ENCODE data around the gene RTL5. TPM values are rescaled to one million over a fixed set of nuclear protein-coding genes. Genes with fewer than 3 reads are reported as not detected.

RTL5 gene
- total RNA-seq, 1 experiment from 2014 or later, result 2.5 TPM

- CTCF ChIA-PET, result no interaction called here
Observed at GRCh38 chrX:72133851-72134546, 2.3 kb upstream of the RTL5 start.

More at GRCh38 chrX:72133851-72134546, 2.3 kb upstream of the RTL5 start:
- ATAC-seq (no peak), DNase-seq (ENCODE audit: low read depth, low spot score) (no peak)
- Histone ChIP-seq H3K27ac (ENCODE audit: low read depth, low read length) (no peak overlapping the region), H3K9me2 (ENCODE audit: insufficient read depth) (no peaks in the 10 kb centered on the region), H4K20me1 (ENCODE audit: insufficient read depth) (no peaks in the 10 kb centered on the region), H3K36me3 (ENCODE audit: control insufficient read depth in 1 of 2, insufficient read depth in 2 of 2, low read length in 2 of 2) (no peaks in the 10 kb centered on the region), H3K27me3 (ENCODE audit: insufficient read depth, low read length) (no peaks in the 10 kb centered on the region), H3K9me3 (ENCODE audit: control insufficient read depth in 1 of 2, insufficient read depth in 1 of 2, low read depth in 1 of 2, low read length in 2 of 2) (no peaks in the 10 kb centered on the region), H3K4me3 (replicated peaks in 1 of 2; ENCODE audit: low read depth in 1 of 2, low read length in 2 of 2) (no peak overlapping the region), H2AFZ (ENCODE audit: low read depth, low read length, poor library complexity, severe bottlenecking) (no peak overlapping the region), H3K4me1 (ENCODE audit: control insufficient read depth in 1 of 2, insufficient read depth in 2 of 2, low read length in 2 of 2) (peaks cover 4 to 11% of the 10 kb centered on the region in 2 experiments; a peak in 3 of 4 replicates), H3K79me2 (ENCODE audit: insufficient read depth, low read length) (no peaks in the 10 kb centered on the region), H3K9ac (ENCODE audit: low read length) (no peak overlapping the region), H3K4me2 (ENCODE audit: low read length) (no peak overlapping the region)
- intact Hi-C loops (cut with micrococcal nuclease), result no loop called here
- RAD21 ChIA-PET (ENCODE audit: low non-redundant PET in 1 of 2, low total read pairs in 2 of 2, uncharacterized antibody in 2 of 2, unreplicated experiment in 2 of 2), result no interaction called here
- POLR2A ChIA-PET, result no interaction called here
- BruUV-seq (replicated peaks), result no TSS peak
- TF ChIP-seq CEBPB (IDR thresholded peaks at IDR 0.05; ENCODE audit: low read depth), result no peak
- no peak for TF ChIP-seq CBX3 (IDR thresholded peaks at IDR 0.05; ENCODE audit: low read depth)
- TF ChIP-seq, protein P1, sequence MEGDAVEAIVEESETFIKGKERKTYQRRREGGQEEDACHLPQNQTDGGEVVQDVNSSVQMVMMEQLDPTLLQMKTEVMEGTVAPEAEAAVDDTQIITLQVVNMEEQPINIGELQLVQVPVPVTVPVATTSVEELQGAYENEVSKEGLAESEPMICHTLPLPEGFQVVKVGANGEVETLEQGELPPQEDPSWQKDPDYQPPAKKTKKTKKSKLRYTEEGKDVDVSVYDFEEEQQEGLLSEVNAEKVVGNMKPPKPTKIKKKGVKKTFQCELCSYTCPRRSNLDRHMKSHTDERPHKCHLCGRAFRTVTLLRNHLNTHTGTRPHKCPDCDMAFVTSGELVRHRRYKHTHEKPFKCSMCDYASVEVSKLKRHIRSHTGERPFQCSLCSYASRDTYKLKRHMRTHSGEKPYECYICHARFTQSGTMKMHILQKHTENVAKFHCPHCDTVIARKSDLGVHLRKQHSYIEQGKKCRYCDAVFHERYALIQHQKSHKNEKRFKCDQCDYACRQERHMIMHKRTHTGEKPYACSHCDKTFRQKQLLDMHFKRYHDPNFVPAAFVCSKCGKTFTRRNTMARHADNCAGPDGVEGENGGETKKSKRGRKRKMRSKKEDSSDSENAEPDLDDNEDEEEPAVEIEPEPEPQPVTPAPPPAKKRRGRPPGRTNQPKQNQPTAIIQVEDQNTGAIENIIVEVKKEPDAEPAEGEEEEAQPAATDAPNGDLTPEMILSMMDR (IDR thresholded peaks at IDR 0.05 in 2 of 3, conservative IDR thresholded peaks at IDR 0.05 in 1 of 3; ENCODE audit: borderline replicate concordance in 1 of 3, insufficient read depth in 1 of 3, low read depth in 2 of 3, low read length in 2 of 3), result no peak
- no peak for TF ChIP-seq ZNF274 (IDR thresholded peaks at IDR 0.05; ENCODE audit: low read depth, low read length)
- TF ChIP-seq ZFX (IDR thresholded peaks at IDR 0.05), result no peak
- TF ChIP-seq, protein P2, sequence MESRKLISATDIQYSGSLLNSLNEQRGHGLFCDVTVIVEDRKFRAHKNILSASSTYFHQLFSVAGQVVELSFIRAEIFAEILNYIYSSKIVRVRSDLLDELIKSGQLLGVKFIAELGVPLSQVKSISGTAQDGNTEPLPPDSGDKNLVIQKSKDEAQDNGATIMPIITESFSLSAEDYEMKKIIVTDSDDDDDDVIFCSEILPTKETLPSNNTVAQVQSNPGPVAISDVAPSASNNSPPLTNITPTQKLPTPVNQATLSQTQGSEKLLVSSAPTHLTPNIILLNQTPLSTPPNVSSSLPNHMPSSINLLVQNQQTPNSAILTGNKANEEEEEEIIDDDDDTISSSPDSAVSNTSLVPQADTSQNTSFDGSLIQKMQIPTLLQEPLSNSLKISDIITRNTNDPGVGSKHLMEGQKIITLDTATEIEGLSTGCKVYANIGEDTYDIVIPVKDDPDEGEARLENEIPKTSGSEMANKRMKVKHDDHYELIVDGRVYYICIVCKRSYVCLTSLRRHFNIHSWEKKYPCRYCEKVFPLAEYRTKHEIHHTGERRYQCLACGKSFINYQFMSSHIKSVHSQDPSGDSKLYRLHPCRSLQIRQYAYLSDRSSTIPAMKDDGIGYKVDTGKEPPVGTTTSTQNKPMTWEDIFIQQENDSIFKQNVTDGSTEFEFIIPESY (IDR thresholded peaks at IDR 0.05; ENCODE audit: extremely low read depth, insufficient replicate concordance, low read length), result no peak
- no peak for TF ChIP-seq JUND (IDR thresholded peaks at IDR 0.05)
- no peak for TF ChIP-seq SP1 (IDR thresholded peaks at IDR 0.05; ENCODE audit: low read depth)
- no peak for TF ChIP-seq POLR2A (IDR thresholded peaks at IDR 0.05; ENCODE audit: borderline replicate concordance, extremely low read depth, insufficient read depth, insufficient read length)
- no peak for TF ChIP-seq YY1 (IDR thresholded peaks at IDR 0.05; ENCODE audit: extremely low read depth, insufficient replicate concordance, low read depth, low read length)
- TF ChIP-seq ELF1 (IDR thresholded peaks at IDR 0.05; ENCODE audit: borderline replicate concordance, low read depth), result no peak
- no peak for TF ChIP-seq EGR1 (IDR thresholded peaks at IDR 0.05; ENCODE audit: low read depth)
- no peak for TF ChIP-seq RAD21 (IDR thresholded peaks at IDR 0.05; ENCODE audit: low read depth)
- TF ChIP-seq, protein P3, sequence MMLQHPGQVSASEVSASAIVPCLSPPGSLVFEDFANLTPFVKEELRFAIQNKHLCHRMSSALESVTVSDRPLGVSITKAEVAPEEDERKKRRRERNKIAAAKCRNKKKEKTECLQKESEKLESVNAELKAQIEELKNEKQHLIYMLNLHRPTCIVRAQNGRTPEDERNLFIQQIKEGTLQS (IDR thresholded peaks at IDR 0.05), result no peak
- no peak for TF ChIP-seq POLR2AphosphoS5 (IDR thresholded peaks at IDR 0.05; ENCODE audit: low read depth, low read length)
- no peak for TF ChIP-seq FOSL1 (IDR thresholded peaks at IDR 0.05; ENCODE audit: low read depth)
- no peak for TF ChIP-seq TCF7L2 (IDR thresholded peaks at IDR 0.05; ENCODE audit: borderline replicate concordance, extremely low read depth, insufficient read depth, insufficient read length)
- no peak for TF ChIP-seq EZH2 (IDR thresholded peaks at IDR 0.05)
- TF ChIP-seq, protein P4, sequence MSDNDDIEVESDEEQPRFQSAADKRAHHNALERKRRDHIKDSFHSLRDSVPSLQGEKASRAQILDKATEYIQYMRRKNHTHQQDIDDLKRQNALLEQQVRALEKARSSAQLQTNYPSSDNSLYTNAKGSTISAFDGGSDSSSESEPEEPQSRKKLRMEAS (IDR thresholded peaks at IDR 0.05), result no peak

All from HCT116 (cell line).